Measurements from ENCODE around the gene XIRP2.
"Not testable (repeated sequence)": the region's sequence is repeated elsewhere in the genome, so short reads cannot be mapped to it uniquely, and the experiment has no call there.

Gene XIRP2

DNA sequence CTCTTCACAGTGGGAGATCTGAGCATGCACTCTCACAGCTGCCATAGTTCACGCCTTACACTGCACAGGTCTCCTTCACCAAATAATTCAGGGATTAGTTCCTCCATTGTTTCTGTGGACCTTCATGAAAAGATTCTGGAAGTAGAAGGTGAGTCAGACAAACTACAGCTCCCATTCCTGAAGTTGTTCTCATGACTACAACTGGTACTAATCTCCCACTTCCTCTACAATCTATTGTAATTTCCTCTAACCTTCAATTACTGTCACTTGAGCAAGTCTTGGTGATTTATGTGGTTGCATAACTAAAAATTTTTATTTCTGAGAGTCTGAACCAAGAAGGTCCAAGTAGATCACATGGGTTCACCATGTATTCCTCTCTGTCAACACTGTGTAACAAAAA, 128.7 kb downstream of the XIRP2 start:
- no peak overlapping the region for H3K4me3 ChIP-seq (replicated peaks; ENCODE audit: low read depth, low read length)
- TF ChIP-seq, protein P1, sequence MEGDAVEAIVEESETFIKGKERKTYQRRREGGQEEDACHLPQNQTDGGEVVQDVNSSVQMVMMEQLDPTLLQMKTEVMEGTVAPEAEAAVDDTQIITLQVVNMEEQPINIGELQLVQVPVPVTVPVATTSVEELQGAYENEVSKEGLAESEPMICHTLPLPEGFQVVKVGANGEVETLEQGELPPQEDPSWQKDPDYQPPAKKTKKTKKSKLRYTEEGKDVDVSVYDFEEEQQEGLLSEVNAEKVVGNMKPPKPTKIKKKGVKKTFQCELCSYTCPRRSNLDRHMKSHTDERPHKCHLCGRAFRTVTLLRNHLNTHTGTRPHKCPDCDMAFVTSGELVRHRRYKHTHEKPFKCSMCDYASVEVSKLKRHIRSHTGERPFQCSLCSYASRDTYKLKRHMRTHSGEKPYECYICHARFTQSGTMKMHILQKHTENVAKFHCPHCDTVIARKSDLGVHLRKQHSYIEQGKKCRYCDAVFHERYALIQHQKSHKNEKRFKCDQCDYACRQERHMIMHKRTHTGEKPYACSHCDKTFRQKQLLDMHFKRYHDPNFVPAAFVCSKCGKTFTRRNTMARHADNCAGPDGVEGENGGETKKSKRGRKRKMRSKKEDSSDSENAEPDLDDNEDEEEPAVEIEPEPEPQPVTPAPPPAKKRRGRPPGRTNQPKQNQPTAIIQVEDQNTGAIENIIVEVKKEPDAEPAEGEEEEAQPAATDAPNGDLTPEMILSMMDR (IDR thresholded peaks at IDR 0.05; ENCODE audit: low read depth, low read length, missing control alignments), result no peak
- no peak for DNase-seq (ENCODE audit: extremely low read depth, low read depth)

DNA sequence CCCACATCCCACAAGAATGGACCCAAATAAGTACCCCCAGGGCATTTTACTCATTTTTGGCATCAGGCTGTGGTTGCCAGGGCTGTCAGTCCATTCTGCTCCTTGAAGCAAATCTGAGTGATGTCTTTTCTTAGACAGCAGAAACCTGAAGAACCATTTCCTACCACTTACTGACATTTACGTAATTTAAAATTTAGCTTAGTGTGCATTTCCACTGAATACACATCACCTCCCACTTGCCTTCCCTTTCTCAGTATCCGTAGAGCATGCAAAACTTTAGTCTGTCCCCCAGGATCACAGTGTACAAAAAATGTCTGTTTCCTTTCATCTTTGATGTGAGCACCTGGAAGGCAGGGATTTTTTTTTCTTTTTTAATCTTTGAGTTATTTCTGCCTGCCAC, 130.3 kb downstream of the XIRP2 start:
- H3K4me3 ChIP-seq (replicated peaks; ENCODE audit: low read depth, low read length), result no peak overlapping the region
- no peak for DNase-seq (ENCODE audit: extremely low read depth, low read depth)
- TF ChIP-seq, protein P1 (IDR thresholded peaks at IDR 0.05; ENCODE audit: low read depth, low read length, missing control alignments), result no peak

DNA sequence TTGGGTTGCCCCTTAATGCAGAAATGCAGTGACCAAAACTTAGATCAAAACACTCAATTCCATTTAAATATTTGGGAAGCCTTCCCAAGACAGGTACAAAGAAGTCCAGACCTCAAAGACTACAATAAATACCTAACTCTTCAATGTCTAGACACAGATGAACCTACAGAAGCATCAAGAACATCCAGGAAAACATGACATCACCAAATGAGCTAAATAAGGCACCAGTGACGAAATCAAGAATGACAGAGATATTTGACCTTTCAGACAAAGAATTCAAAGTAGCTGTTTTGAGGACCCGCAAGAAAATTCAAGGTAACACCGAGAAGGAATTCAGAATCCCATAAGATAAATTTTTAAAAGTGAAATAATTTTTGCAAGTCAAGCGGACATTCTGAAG, 140.2 kb downstream of the XIRP2 start:
- TF ChIP-seq, protein P1 (IDR thresholded peaks at IDR 0.05; ENCODE audit: low read depth, low read length, missing control alignments), result no peak
- no peak overlapping the region for H3K4me3 ChIP-seq (replicated peaks; ENCODE audit: low read depth, low read length)
- DNase-seq (ENCODE audit: extremely low read depth, low read depth), result no peak

DNA sequence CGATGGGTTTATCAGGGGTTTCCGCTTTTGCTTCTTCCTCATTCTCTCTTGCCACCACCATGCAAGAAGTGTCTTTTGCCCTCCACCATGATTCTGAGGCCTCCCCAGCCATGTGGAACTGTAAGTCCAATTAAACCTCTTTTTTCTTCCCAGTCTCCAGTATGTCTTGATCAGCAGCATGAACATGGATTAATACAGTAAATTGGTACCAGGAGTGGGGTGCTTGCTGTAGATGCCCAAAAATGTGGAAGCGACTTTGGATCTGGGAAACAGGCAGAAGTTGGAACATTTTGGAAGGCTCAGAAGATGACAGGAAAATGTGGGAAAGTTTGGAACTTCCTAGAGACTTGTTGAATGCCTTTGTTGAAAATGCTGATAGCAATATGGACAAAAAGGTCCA, 146.7 kb downstream of the XIRP2 start:
- not testable (repeated sequence) for DNase-seq (ENCODE audit: extremely low read depth, low read depth); H3K4me3 ChIP-seq (replicated peaks; ENCODE audit: low read depth, low read length)

DNA sequence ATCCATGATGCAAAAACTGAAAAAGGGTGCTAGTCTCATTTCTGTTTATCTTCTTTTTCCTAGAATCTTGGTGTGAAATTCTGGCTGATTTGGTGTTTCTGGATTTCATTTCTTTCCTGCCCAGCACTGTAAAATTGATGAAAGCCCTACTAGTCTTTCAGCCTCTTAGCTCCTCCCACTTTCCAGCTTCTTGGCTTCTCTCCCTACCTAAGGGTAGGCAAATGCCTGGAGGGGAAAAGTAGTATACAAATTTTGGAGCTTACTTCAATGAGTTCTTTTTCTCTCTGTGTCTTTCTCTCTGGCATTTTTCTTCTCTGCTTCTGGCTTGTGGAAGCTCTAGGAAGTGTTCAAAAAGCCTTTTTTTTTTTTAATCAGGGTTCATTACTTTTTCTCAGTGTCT, 160.5 kb downstream of the XIRP2 start:
- no peak overlapping the region for H3K4me3 ChIP-seq (replicated peaks; ENCODE audit: low read depth, low read length)
- DNase-seq (ENCODE audit: extremely low read depth, low read depth), result no peak

DNA sequence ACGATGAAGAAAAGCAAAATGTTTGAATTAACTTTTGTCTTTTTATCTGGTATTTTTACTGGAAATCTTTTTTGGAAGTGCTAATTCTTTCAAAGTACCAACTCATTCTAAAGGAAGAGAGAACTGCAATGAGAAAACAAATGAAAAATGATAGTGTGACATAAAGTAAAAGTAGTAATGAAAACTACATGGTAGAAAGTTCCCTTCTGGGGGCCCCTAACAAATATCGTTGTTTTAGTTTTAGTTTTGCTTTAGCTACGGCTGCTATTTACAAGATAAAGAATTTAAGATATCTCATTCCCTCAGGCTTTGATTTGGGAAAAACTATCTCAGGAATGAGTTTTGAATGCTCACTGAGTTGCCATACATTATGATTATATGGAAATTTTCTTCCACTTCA, 161.4 kb downstream of the XIRP2 start:
- H3K4me3 ChIP-seq (replicated peaks; ENCODE audit: low read depth, low read length), result no peak overlapping the region
- DNase-seq (ENCODE audit: extremely low read depth, low read depth), result no peak
- TF ChIP-seq, protein P1 (IDR thresholded peaks at IDR 0.05; ENCODE audit: low read depth, low read length, missing control alignments), result no peak

More for the DNA sequence above, 160.5 kb downstream of the XIRP2 start:
- TF ChIP-seq, protein P1 (IDR thresholded peaks at IDR 0.05; ENCODE audit: low read depth, low read length, missing control alignments), result no peak

DNA sequence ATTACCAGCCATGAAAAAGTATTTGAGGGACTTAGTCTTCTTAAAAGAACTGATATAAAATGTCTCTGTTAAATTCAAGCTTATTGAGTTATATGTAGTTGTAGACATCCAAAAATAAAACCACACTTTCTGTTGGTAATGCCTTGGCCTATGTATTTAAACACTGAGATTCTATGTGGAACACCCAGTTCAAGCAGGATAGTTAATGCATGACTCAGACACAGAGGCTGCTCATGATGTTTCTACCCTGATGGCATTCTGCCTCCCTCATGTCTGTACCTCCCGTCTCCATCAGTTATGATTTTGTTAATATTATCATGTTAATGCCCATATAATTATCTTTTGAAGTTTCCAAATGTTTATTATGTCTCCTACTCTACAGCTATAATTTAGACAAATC, 164.5 kb downstream of the XIRP2 start:
- H3K4me3 ChIP-seq (replicated peaks; ENCODE audit: low read depth, low read length), result no peak overlapping the region
- TF ChIP-seq, protein P1 (IDR thresholded peaks at IDR 0.05; ENCODE audit: low read depth, low read length, missing control alignments), result no peak
- DNase-seq (ENCODE audit: extremely low read depth, low read depth), result no peak

All from HFF-Myc (cell line).